DMS114 treated with DMSO at 0.1 percent for 48 hours (cell line): ENCODE data around the gene ZNF182.
"Not testable (repeated sequence)": the region's sequence is repeated elsewhere in the genome, so short reads cannot be mapped to it uniquely, and the experiment has no call there.

ENCODE experiments used
- DNase-seq: peaks from one replicate; lab custom pipeline; 2025; ENCODE audit not compliant: unreplicated experiment; lab: John Stamatoyannopoulos, UW

The ZNF182 gene

GRCh38 chrX:48003758-48004457 is at the start of gene ZNF182:
ZNF182 (minus strand) TSS chrX:48003989; CDS start chrX:48002609, 1,380 bp downstream.
- DNase-seq: peak; percentile 81

- no peak for DNase-seq
Measured at GRCh38 chrX:48046846-48047245, 43.1 kb upstream of the ZNF182 start.

- no peak for DNase-seq
Measured at GRCh38 chrX:48045410-48046311, 41.9 kb upstream of the ZNF182 start.

GRCh38 chrX:48043056-48043455 is 39.3 kb upstream of the ZNF182 start:
- DNase-seq: no peak

GRCh38 chrX:48035891-48036290 is 32.1 kb upstream of the ZNF182 start:
- no peak for DNase-seq

GRCh38 chrX:48030641-48031173 is 26.9 kb upstream of the ZNF182 start:
- not testable (repeated sequence) for DNase-seq

- DNase-seq: no peak
Measured at GRCh38 chrX:48030237-48030636, 26.4 kb upstream of the ZNF182 start.

GRCh38 chrX:48028091-48028490 is 24.3 kb upstream of the ZNF182 start:
- DNase-seq: no peak

GRCh38 chrX:48027545-48027944 is 23.8 kb upstream of the ZNF182 start:
- not testable (repeated sequence) for DNase-seq

GRCh38 chrX:48025561-48025960 is 21.8 kb upstream of the ZNF182 start:
- peak; percentile 18 for DNase-seq

- DNase-seq: no peak
Measured at GRCh38 chrX:48022738-48023137, 18.9 kb upstream of the ZNF182 start.

- DNase-seq: no peak
Measured at GRCh38 chrX:48022100-48022499, 18.3 kb upstream of the ZNF182 start.

- peak; percentile 86 for DNase-seq
Measured at GRCh38 chrX:48021026-48021900, 17.5 kb upstream of the ZNF182 start.

GRCh38 chrX:48020472-48020871 is 16.7 kb upstream of the ZNF182 start:
- not testable (repeated sequence) for DNase-seq

- not testable (repeated sequence) for DNase-seq
Measured at GRCh38 chrX:48019892-48020291, 16.1 kb upstream of the ZNF182 start.

GRCh38 chrX:48016583-48017310 is 13.0 kb upstream of the ZNF182 start:
- DNase-seq: not testable (repeated sequence)

GRCh38 chrX:48009445-48009960 is 5.7 kb upstream of the ZNF182 start:
- not testable (repeated sequence) for DNase-seq

- DNase-seq: not testable (repeated sequence)
Measured at GRCh38 chrX:48006688-48007087, 2.9 kb upstream of the ZNF182 start, which contains the start of gene SPACA5. SPACA5 (plus strand) TSS chrX:48006988; CDS start chrX:48007803, 815 bp downstream.

GRCh38 chrX:48003367-48003757 is 427 bp downstream of the ZNF182 start:
- no peak for DNase-seq

- DNase-seq: no peak
Measured at GRCh38 chrX:48002929-48003328, 860 bp downstream of the ZNF182 start.
